Kidney (tissue), 14 donors: ENCODE measurements around the gene MGST1. TPM values are rescaled to one million over a fixed set of nuclear protein-coding genes. Genes with fewer than 3 reads are reported as not detected.

ENCODE experiments used
- DNase-seq, 5 donors: peaks; one replicate each; pipeline ENCODE4 v3.0.0-alpha.2; 2013 to 2020
- FAIRE-seq: peaks from 2 replicates; lab custom pipeline; 2012; peaks lifted over from hg19 to GRCh38; lab: Jason Lieb, UNC
- H3K27ac ChIP-seq, 2 donors: one replicate each; pipeline ENCODE4 v1.7.0; 2013; ENCODE audit warnings: low read depth in 2 of 2, low read length in 2 of 2, inconsistent platforms in 1 of 2
- H3K27me3 ChIP-seq: one replicate; pipeline ENCODE4 v1.7.1; 2013; ENCODE audit warnings: low read length, inconsistent platforms; ENCODE audit not compliant: control insufficient read depth, insufficient read depth
- H3K36me3 ChIP-seq, 3 donors: one replicate each; pipeline versions ENCODE4 v1.7.0 to v1.7.1; 2013; ENCODE audit warnings: low read length in 3 of 3, control low read depth in 1 of 3, inconsistent platforms in 1 of 3; ENCODE audit not compliant: insufficient read depth in 3 of 3, control insufficient read depth in 2 of 3
- H3K4me1 ChIP-seq, 3 donors: one replicate each; pipeline versions ENCODE4 v1.7.0 to v1.7.1; 2013; ENCODE audit warnings: low read length in 3 of 3, inconsistent platforms in 1 of 3, low read depth in 1 of 3; ENCODE audit not compliant: control insufficient read depth in 2 of 3, insufficient read depth in 2 of 3
- H3K4me3 ChIP-seq, 3 donors: one replicate each; pipeline versions ENCODE4 v1.7.0 to v1.8.1; 2013; ENCODE audit warnings: low read length in 3 of 3, control low read depth in 1 of 3, inconsistent platforms in 1 of 3
- H3K9ac ChIP-seq, 3 donors: one replicate each; pipeline versions ENCODE4 v1.7.0 to v1.7.1; 2013; ENCODE audit warnings: low read length in 3 of 3, control low read depth in 1 of 3, inconsistent platforms in 1 of 3
- H3K9me3 ChIP-seq, 3 donors: one replicate each; pipeline versions ENCODE4 v1.7.0 to v1.7.1; 2013; ENCODE audit warnings: low read length in 3 of 3, control low read depth in 1 of 3, inconsistent platforms in 1 of 3; ENCODE audit not compliant: control insufficient read depth in 2 of 3, insufficient read depth in 1 of 3
- CTCF ChIP-seq: IDR thresholded peaks from 3 replicates; pipeline ENCODE4 v1.5.1; 2012; ENCODE audit warnings: mild to moderate bottlenecking, moderate library complexity, borderline replicate concordance; ENCODE audit not compliant: insufficient read depth; ENCODE audit errors: extremely low read depth
- intact Hi-C: fragments of 100-400 bp; cut with DNase I; formaldehyde crosslinking; loops from one replicate; pipeline ENCODE4 v1.11.1; 2022
- polyA plus RNA-seq: library from polyadenylated mRNA; stranded (reverse); fragments of 350-450 nt; fragmentation: Illumina TruSeq; extraction: RNeasy Lipid Tissue Mini Kit (QIAGEN cat#74804); gene quantifications from one replicate; pipeline ENCODE4 v1.2.3, GENCODE V29; 2014; ENCODE audit warnings: low read depth, low replicate concordance; ENCODE audit not compliant: insufficient read depth
- total RNA-seq: library from RNA; stranded (reverse); fragmentation: NEBNext Ultra II Directional; extraction: Animal tissue kit (Norgen Biotek cat#: 25700); gene quantifications from one replicate; pipeline ENCODE4 v1.2.1, GENCODE V29; 2021
- donor health status: control.
- donor health status: control.
- donor health status: control.
- donor health status: control.
- donor health status: control.
- donor health status: DM: yes; HTN: yes; CAD: no.
- donor health status: Normal renal cell carcinoma (clear cell type).

Gene MGST1
- total and polyA plus RNA-seq, 2 donors from 2014 or later = 98.6 to 350 TPM

GRCh38 chr12:16407346-16407745, 59.9 kb downstream of the MGST1 start:
- no peak overlapping the region for H3K27ac ChIP-seq
- TF ChIP-seq CTCF = no peak
- no peaks in the 10 kb centered on the region for H3K36me3 ChIP-seq
- H3K9ac ChIP-seq = no peak overlapping the region
- H3K4me1 ChIP-seq = no peaks in the 10 kb centered on the region
- intact Hi-C loops = no loop called here
- DNase-seq (no peak), FAIRE-seq (no peak)
- H3K9me3 ChIP-seq = no peaks in the 10 kb centered on the region
- no peaks in the 10 kb centered on the region for H3K27me3 ChIP-seq
- no peak overlapping the region for H3K4me3 ChIP-seq

Other genes starting within 250 kb of the MGST1 start
- not detected for gene SLC15A5, start 70.0 kb upstream of the MGST1 start, total RNA-seq
- gene SLC15A5, start 70.0 kb upstream of the MGST1 start, polyA plus RNA-seq = not detected